ENCODE results near the gene SCRN1.

DNA sequence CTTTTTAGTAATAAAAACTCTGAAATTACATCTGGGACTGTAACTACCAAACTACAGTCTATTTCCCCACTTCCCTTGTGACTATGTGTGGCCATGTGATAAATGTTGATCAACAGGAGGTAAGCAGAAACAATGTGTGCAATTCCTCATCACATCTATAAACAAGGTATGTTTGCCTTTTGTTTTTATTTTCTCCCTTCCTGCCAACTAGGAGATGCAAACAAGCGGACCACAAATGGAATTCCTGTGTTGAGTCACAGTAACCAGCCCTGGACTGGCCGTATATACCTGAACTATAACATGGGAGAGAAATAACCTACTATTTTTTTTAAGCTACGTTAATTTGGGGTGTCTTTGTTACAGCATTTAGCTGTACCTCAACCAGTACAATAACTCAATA is 52.5 kb downstream of the SCRN1 start:
- TF ChIP-seq POLR2A (IDR thresholded peaks at IDR 0.05; ENCODE audit: low read depth, low read length) (no peak), POLR2AphosphoS5 (IDR thresholded peaks at IDR 0.05; ENCODE audit: low read depth, low read length) (no peak), SPI1 (IDR thresholded peaks at IDR 0.05; ENCODE audit: low read depth, low read length) (no peak)

Data from GM12891 (cell line).